ENCODE data around the gene PNMA8B.
A peak's percentile ranks its signal among the peaks of the same experiment; 100 is the strongest.
"Not testable (repeated sequence)": the region's sequence is repeated elsewhere in the genome, so short reads cannot be mapped to it uniquely, and the experiment has no call there.

PNMA8B gene

GRCh38 chr19:46529622-46530451 is 34.2 kb upstream of the PNMA8B start:
- Histone ChIP-seq H3K4me3 (peak overlapping the region in 3 of 10 experiments; percentile 9 to 24 (median 18); a peak in 2 of 20 replicates), H3K27ac (peak overlapping the region in 9 of 11 experiments; percentile 28 to 84 (median 79); a peak in 17 of 22 replicates), H3K4me1 (peaks cover 27 to 71% (median 47%) of the 10 kb centered on the region in 10 experiments), H3K9ac (peak overlapping the region in 10 of 11 experiments; percentile 4 to 69 (median 56); a peak in 16 of 22 replicates), H4K20me1 (no peaks in the 10 kb centered on the region), H3K36me3 (no peaks in the 10 kb centered on the region), H3K9me3 (replicated peaks in 1 of 11) (peaks cover 9 to 19% (median 15%) of the 10 kb centered on the region in 11 experiments; a peak in 20 of 22 replicates), H3K27me3 (no peaks in the 10 kb centered on the region), H3K4me2 (peak overlapping the region; percentile 39 to 92 (median 79))
- no peak for TF ChIP-seq Cebpa-rat (IDR thresholded peaks at IDR 0.05)

- Histone ChIP-seq H3K27ac (peak overlapping the region in 9 of 11 experiments; percentile 16 to 84 (median 79); a peak in 15 of 22 replicates), H3K9ac (peak overlapping the region; percentile 35 to 69 (median 51); a peak in 20 of 22 replicates), H3K27me3 (no peaks in the 10 kb centered on the region), H3K4me2 (peak overlapping the region; percentile 39 to 92 (median 79)), H3K4me1 (peaks cover 27 to 68% (median 50%) of the 10 kb centered on the region in 10 experiments), H4K20me1 (no peaks in the 10 kb centered on the region), H3K36me3 (no peaks in the 10 kb centered on the region), H3K4me3 (peak overlapping the region in 1 of 10 experiments; percentile 9; a peak in 1 of 20 replicates), H3K9me3 (replicated peaks in 1 of 11) (peaks cover 18 to 29% (median 25%) of the 10 kb centered on the region in 11 experiments; a peak in 21 of 22 replicates)
- TF ChIP-seq Cebpa-rat (IDR thresholded peaks at IDR 0.05), result no peak
These were observed 33.2 kb upstream of the PNMA8B start for GRCh38 chr19:46528601-46529590.

- H3K27ac ChIP-seq, H3K27me3 ChIP-seq, H3K9ac ChIP-seq, H3K4me3 ChIP-seq, H4K20me1 ChIP-seq, H3K36me3 ChIP-seq: not testable (repeated sequence)
- Histone ChIP-seq H3K4me2 (peak overlapping the region in 4 of 11 experiments; percentile 81 to 92 (median 90); a peak in 4 of 22 replicates), H3K4me1 (peaks cover 43 to 73% (median 60%) of the 10 kb centered on the region in 10 experiments), H3K9me3 (replicated peaks in 1 of 11) (peaks cover 22 to 38% (median 30%) of the 10 kb centered on the region in 11 experiments; a peak in 21 of 22 replicates)
These were observed 31.1 kb upstream of the PNMA8B start for GRCh38 chr19:46526801-46527200.

GRCh38 chr19:46524308-46524707 is 28.6 kb upstream of the PNMA8B start:
- H3K4me1 ChIP-seq, result peaks cover 54 to 75% (median 63%) of the 10 kb centered on the region in 10 experiments
- H3K4me3 ChIP-seq, result no peak overlapping the region
- TF ChIP-seq Cebpa-rat (IDR thresholded peaks at IDR 0.05), result no peak
- no peak overlapping the region for H3K9ac ChIP-seq
- no peaks in the 10 kb centered on the region for H3K27me3 ChIP-seq
- H3K4me2 ChIP-seq, result no peak overlapping the region
- H3K27ac ChIP-seq, result no peak overlapping the region
- H4K20me1 ChIP-seq, result no peaks in the 10 kb centered on the region
- no peaks in the 10 kb centered on the region for H3K36me3 ChIP-seq
- peaks cover 22 to 38% (median 30%) of the 10 kb centered on the region in 11 experiments; a peak in 21 of 22 replicates for H3K9me3 ChIP-seq (replicated peaks in 1 of 11)

- peaks cover 54 to 75% (median 63%) of the 10 kb centered on the region in 10 experiments for H3K4me1 ChIP-seq
- not testable (repeated sequence) for H3K4me3 ChIP-seq, H3K27me3 ChIP-seq, H3K36me3 ChIP-seq, H4K20me1 ChIP-seq
- peak overlapping the region in 1 of 11 experiments; percentile 23; a peak in 1 of 22 replicates for H3K27ac ChIP-seq
- H3K9ac ChIP-seq, result 0 out of 22 replicates have a peak overlapping the region, but pooled peaks of 1 of the 11 experiments have one; percentile 30
- peak overlapping the region; percentile 13 to 88 (median 36); a peak in 15 of 22 replicates for H3K4me2 ChIP-seq
- peaks cover 22 to 38% (median 30%) of the 10 kb centered on the region in 11 experiments; a peak in 21 of 22 replicates for H3K9me3 ChIP-seq (replicated peaks in 1 of 11)
These were observed 27.3 kb upstream of the PNMA8B start for GRCh38 chr19:46522988-46523387.

GRCh38 chr19:46521241-46521868 is 25.7 kb upstream of the PNMA8B start:
- Histone ChIP-seq H3K4me2 (peak overlapping the region in 10 of 11 experiments; percentile 2 to 88 (median 64); a peak in 20 of 22 replicates), H3K27me3 (no peaks in the 10 kb centered on the region)

GRCh38 chr19:46520616-46521015 is 24.9 kb upstream of the PNMA8B start:
- Histone ChIP-seq H3K36me3 (no peaks in the 10 kb centered on the region), H3K27me3 (no peaks in the 10 kb centered on the region), H3K4me2 (peak overlapping the region; percentile 51 to 88 (median 72)), H4K20me1 (no peaks in the 10 kb centered on the region), H3K4me1 (peaks cover 63 to 85% (median 75%) of the 10 kb centered on the region in 10 experiments), H3K9me3 (replicated peaks in 1 of 11) (peaks cover 16 to 26% (median 21%) of the 10 kb centered on the region in 11 experiments; a peak in 21 of 22 replicates), H3K9ac (peak overlapping the region in 7 of 11 experiments; percentile 9 to 57 (median 34); a peak in 8 of 22 replicates), H3K27ac (peak overlapping the region in 8 of 11 experiments; percentile 24 to 72 (median 46); a peak in 16 of 22 replicates), H3K4me3 (no peak overlapping the region; a peak in 2 of 20 replicates)
- no peak for TF ChIP-seq Cebpa-rat (IDR thresholded peaks at IDR 0.05)

More at GRCh38 chr19:46521241-46521868, 25.7 kb upstream of the PNMA8B start:
- no peak for TF ChIP-seq Cebpa-rat (IDR thresholded peaks at IDR 0.05)
- Histone ChIP-seq H3K9ac (peak overlapping the region in 2 of 11 experiments; percentile 12 to 39; a peak in 2 of 22 replicates), H3K4me1 (peaks cover 63 to 83% (median 71%) of the 10 kb centered on the region in 10 experiments), H3K4me3 (no peak overlapping the region), H4K20me1 (no peaks in the 10 kb centered on the region), H3K27ac (peak overlapping the region in 7 of 11 experiments; percentile 12 to 72 (median 46); a peak in 12 of 22 replicates), H3K9me3 (replicated peaks in 1 of 11) (peaks cover 21 to 34% (median 28%) of the 10 kb centered on the region in 11 experiments; a peak in 21 of 22 replicates), H3K36me3 (no peaks in the 10 kb centered on the region)

GRCh38 chr19:46517471-46517870 is 21.8 kb upstream of the PNMA8B start:
- no peak for TF ChIP-seq Cebpa-rat (IDR thresholded peaks at IDR 0.05)
- no peak overlapping the region for H3K27ac ChIP-seq
- H3K4me1 ChIP-seq, result peaks cover 54 to 74% (median 65%) of the 10 kb centered on the region in 10 experiments
- H3K27me3 ChIP-seq, result no peaks in the 10 kb centered on the region
- H3K4me2 ChIP-seq, result peak overlapping the region in 10 of 11 experiments; percentile 15 to 88 (median 65); a peak in 14 of 22 replicates
- no peak overlapping the region for H3K4me3 ChIP-seq
- H3K9me3 ChIP-seq (replicated peaks in 1 of 11), result no peaks in the 10 kb centered on the region
- no peaks in the 10 kb centered on the region for H4K20me1 ChIP-seq
- no peaks in the 10 kb centered on the region for H3K36me3 ChIP-seq
- H3K9ac ChIP-seq, result no peak overlapping the region
